ENCODE results near the gene PALS2. TPM values are rescaled to one million over a fixed set of nuclear protein-coding genes. Genes with fewer than 3 reads are reported as not detected.
A peak's percentile ranks its signal among the peaks of the same experiment; 100 is the strongest.

PALS2 gene
- total and polyA plus RNA-seq, 2 donors (not counting 3 experiments of a cell fraction or from before 2014, with no cell fraction given): 4.3 to 23.6 TPM

DNA sequence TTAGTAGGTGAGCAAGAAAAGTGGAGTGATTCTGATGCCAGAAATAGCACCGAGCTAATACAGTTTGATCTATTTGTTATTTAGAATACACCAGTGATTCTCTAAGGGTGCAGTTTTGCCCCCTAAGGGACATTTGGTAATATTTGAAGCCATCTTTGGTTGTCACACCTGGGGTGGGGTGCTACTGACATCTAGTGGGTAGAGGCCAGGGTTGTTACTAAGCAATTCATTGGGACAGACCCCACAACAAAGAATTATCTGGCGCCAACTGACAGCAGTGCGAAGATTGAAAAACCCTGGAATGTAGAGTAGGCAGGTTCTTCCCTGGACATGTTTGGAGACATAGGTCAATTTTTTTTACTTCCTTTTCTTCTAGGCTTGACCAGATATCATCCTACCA is 14.6 kb downstream of the PALS2 start:
- H3K36me3 ChIP-seq (ENCODE audit: control insufficient read depth in 2 of 2, extremely low read depth in 1 of 2, insufficient read depth in 2 of 2, low read length in 2 of 2): no peaks in the 10 kb centered on the region
- no peak overlapping the region for H3K4me2 ChIP-seq (ENCODE audit: insufficient read depth, low read length)
- no peaks in the 10 kb centered on the region for H3K9me3 ChIP-seq (replicated peaks; ENCODE audit: control insufficient read depth, insufficient read depth, low read length)
- CTCF ChIA-PET: interaction anchor here (0.7 to 1.9 kb wide), 3 partner anchors 11 to 82 kb away, joined by 3 to 7 read pairs (median 3); partner anchors contain the start of gene PALS2
- POLR2A ChIA-PET: no interaction called here
- BruUV-seq (replicated peaks): no TSS peak
- H3K9me1 ChIP-seq (replicated peaks; ENCODE audit: control insufficient read depth, extremely low read depth, insufficient read depth, low read length): no peaks in the 10 kb centered on the region
- no peaks in the 10 kb centered on the region for H3K27me3 ChIP-seq (ENCODE audit: control insufficient read depth in 2 of 2, insufficient read depth in 2 of 2, low read length in 2 of 2)
- no peaks in the 10 kb centered on the region for H3K4me1 ChIP-seq (ENCODE audit: control insufficient read depth, extremely low read depth, insufficient read depth, low read length)
- TF ChIP-seq EZH2 (IDR thresholded peaks at IDR 0.05; ENCODE audit: borderline replicate concordance, low read depth, low read length, severe bottlenecking): no peak
- TF ChIP-seq, protein P1, sequence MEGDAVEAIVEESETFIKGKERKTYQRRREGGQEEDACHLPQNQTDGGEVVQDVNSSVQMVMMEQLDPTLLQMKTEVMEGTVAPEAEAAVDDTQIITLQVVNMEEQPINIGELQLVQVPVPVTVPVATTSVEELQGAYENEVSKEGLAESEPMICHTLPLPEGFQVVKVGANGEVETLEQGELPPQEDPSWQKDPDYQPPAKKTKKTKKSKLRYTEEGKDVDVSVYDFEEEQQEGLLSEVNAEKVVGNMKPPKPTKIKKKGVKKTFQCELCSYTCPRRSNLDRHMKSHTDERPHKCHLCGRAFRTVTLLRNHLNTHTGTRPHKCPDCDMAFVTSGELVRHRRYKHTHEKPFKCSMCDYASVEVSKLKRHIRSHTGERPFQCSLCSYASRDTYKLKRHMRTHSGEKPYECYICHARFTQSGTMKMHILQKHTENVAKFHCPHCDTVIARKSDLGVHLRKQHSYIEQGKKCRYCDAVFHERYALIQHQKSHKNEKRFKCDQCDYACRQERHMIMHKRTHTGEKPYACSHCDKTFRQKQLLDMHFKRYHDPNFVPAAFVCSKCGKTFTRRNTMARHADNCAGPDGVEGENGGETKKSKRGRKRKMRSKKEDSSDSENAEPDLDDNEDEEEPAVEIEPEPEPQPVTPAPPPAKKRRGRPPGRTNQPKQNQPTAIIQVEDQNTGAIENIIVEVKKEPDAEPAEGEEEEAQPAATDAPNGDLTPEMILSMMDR (IDR thresholded peaks at IDR 0.05; ENCODE audit: extremely low read depth in 1 of 2, insufficient read depth in 1 of 2, low read depth in 1 of 2, low read length in 2 of 2): peak in 1 of 2 donors; percentile 11
- H3K4me3 ChIP-seq (replicated peaks in 1 of 3; ENCODE audit: insufficient read depth in 1 of 3, low read depth in 1 of 3, low read length in 3 of 3): no peak overlapping the region
- H3K27ac ChIP-seq (ENCODE audit: insufficient read depth, low read depth, low read length): no peak overlapping the region
- intact Hi-C loops (cut with micrococcal nuclease) (no loop called here), dilution Hi-C loops (cut with MboI; ENCODE audit: extremely low pct_ligation_motif_present, low sequenced_read_pairs) (no loop called here)
- no peak overlapping the region for H3K9ac ChIP-seq (replicated peaks; ENCODE audit: extremely low read depth, insufficient read depth, low read length)
- no peak overlapping the region for H2AFZ ChIP-seq (ENCODE audit: low read depth, low read length)
- peaks cover 2% of the 10 kb centered on the region for H4K20me1 ChIP-seq (replicated peaks; ENCODE audit: control insufficient read depth, extremely low read depth, insufficient read depth, low read length)
- DNase-seq (ENCODE audit: low read depth, low spot score) (peak; percentile 8), FAIRE-seq (no peak)
- peaks cover 49% of the 10 kb centered on the region for H3K79me2 ChIP-seq (ENCODE audit: control insufficient read depth, insufficient read depth, low read length)

GRCh38 chr7:24591152-24591551 is 17.9 kb downstream of the PALS2 start:
- Histone ChIP-seq H3K9me3 (replicated peaks; ENCODE audit: control insufficient read depth, insufficient read depth, low read length) (no peaks in the 10 kb centered on the region), H4K20me1 (replicated peaks; ENCODE audit: control insufficient read depth, extremely low read depth, insufficient read depth, low read length) (peaks cover 2% of the 10 kb centered on the region), H3K9me1 (replicated peaks; ENCODE audit: control insufficient read depth, extremely low read depth, insufficient read depth, low read length) (no peaks in the 10 kb centered on the region), H3K9ac (replicated peaks; ENCODE audit: extremely low read depth, insufficient read depth, low read length) (no peak overlapping the region), H3K4me3 (replicated peaks in 1 of 3; ENCODE audit: insufficient read depth in 1 of 3, low read depth in 1 of 3, low read length in 3 of 3) (no peak overlapping the region), H2AFZ (ENCODE audit: low read depth, low read length) (no peak overlapping the region), H3K27ac (ENCODE audit: insufficient read depth, low read depth, low read length) (no peak overlapping the region), H3K4me2 (ENCODE audit: insufficient read depth, low read length) (no peak overlapping the region), H3K27me3 (ENCODE audit: control insufficient read depth in 2 of 2, insufficient read depth in 2 of 2, low read length in 2 of 2) (no peaks in the 10 kb centered on the region), H3K79me2 (ENCODE audit: control insufficient read depth, insufficient read depth, low read length) (peaks cover 57% of the 10 kb centered on the region), H3K4me1 (ENCODE audit: control insufficient read depth, extremely low read depth, insufficient read depth, low read length) (no peaks in the 10 kb centered on the region), H3K36me3 (ENCODE audit: control insufficient read depth in 2 of 2, extremely low read depth in 1 of 2, insufficient read depth in 2 of 2, low read length in 2 of 2) (no peaks in the 10 kb centered on the region)
- CTCF ChIA-PET: no interaction called here
- dilution Hi-C loops (cut with MboI; ENCODE audit: extremely low pct_ligation_motif_present, low sequenced_read_pairs) (no loop called here), intact Hi-C loops (cut with micrococcal nuclease) (no loop called here)
- TF ChIP-seq, protein P1 (IDR thresholded peaks at IDR 0.05; ENCODE audit: extremely low read depth in 1 of 2, insufficient read depth in 1 of 2, low read depth in 1 of 2, low read length in 2 of 2): no peak
- TF ChIP-seq POLR2AphosphoS5 (IDR thresholded peaks at IDR 0.05; ENCODE audit: insufficient read depth, low read depth, low read length) (no peak), MAX (IDR thresholded peaks at IDR 0.05; ENCODE audit: insufficient read depth, insufficient read length) (no peak), FOS (IDR thresholded peaks at IDR 0.05; ENCODE audit: borderline replicate concordance, insufficient read depth, low read length) (no peak), POLR2A (IDR thresholded peaks at IDR 0.05; ENCODE audit: low read depth, low read length) (no peak), EZH2 (IDR thresholded peaks at IDR 0.05; ENCODE audit: borderline replicate concordance, low read depth, low read length, severe bottlenecking) (no peak), GATA2 (IDR thresholded peaks at IDR 0.05; ENCODE audit: insufficient read depth, insufficient read length, low read depth, low read length) (no peak), JUN (IDR thresholded peaks at IDR 0.05; ENCODE audit: borderline replicate concordance, insufficient read depth, insufficient read length, low read depth) (no peak)
- DNase-seq (ENCODE audit: low read depth, low spot score) (no peak), FAIRE-seq (no peak)
- POLR2A ChIA-PET: no interaction called here
- BruUV-seq (replicated peaks): no TSS peak
